Activated naive CD8-positive, alpha-beta T cell treated with anti-CD3 and anti-CD28 coated beads for 36 hours (primary cell): ENCODE results near the gene VEPH1. TPM values are rescaled to one million over a fixed set of nuclear protein-coding genes. Genes with fewer than 3 reads are reported as not detected.

Experiments used
- DNase-seq: peaks from one replicate; pipeline ENCODE4 v3.0.0; 2021
- H3K27ac Mint-ChIP-seq: one replicate; pipeline ENCODE4 v1.8.0; 2022; ENCODE audit warnings: mild to moderate bottlenecking, moderate library complexity, mixed read lengths
- H3K27me3 Mint-ChIP-seq: one replicate; pipeline ENCODE4 v1.8.0; 2022; ENCODE audit warnings: mild to moderate bottlenecking, mixed read lengths
- H3K36me3 Mint-ChIP-seq: one replicate; pipeline ENCODE4 v1.8.0; 2021; ENCODE audit warnings: mild to moderate bottlenecking, mixed read lengths
- H3K4me1 Mint-ChIP-seq: one replicate; pipeline ENCODE4 v1.8.0; 2021; ENCODE audit warnings: mixed read lengths
- H3K4me3 Mint-ChIP-seq: one replicate; pipeline ENCODE4 v1.8.0; 2022; ENCODE audit warnings: mild to moderate bottlenecking, moderate library complexity, mixed read lengths
- H3K9me3 Mint-ChIP-seq: one replicate; pipeline ENCODE4 v1.8.0; 2022; ENCODE audit warnings: mixed read lengths
- total RNA-seq, 2 experiments: library from RNA; stranded (reverse); gene quantifications; one replicate each; pipeline ENCODE4 v1.2.3, GENCODE V29; 2021

The VEPH1 gene
- total RNA-seq, 2 experiments from 2014 or later = not detected

DNA sequence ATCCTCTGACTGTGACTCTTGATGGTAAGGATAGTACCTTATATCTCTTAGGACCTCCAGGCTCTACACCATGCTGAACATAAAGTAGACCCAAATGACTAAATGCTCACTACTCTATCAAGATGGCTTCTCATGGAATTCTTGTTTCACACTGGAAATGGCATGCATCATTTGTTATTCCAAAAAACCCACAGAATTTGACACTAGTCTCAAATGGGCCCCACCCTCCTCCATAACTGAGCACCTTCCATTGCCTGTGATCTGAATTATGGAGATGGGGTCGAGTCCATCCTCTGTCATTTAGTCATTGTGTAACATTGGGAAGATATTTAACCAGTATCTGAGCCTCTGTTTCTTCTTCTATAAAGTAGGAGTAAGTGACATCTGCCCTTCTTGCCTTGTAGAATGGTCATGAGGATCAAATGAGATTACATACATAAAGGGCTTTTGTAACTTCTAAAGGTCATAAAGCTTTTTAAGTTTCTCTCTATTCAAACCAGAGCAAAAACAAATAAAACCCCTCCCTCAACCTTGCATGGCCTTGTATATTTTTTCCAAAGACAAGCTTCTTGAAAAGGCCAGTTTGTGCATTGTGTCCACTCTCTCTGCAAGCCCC is 123.6 kb downstream of the VEPH1 start:
- H3K27me3 Mint-ChIP-seq = no peaks in the 10 kb centered on the region
- no peak for DNase-seq

DNA sequence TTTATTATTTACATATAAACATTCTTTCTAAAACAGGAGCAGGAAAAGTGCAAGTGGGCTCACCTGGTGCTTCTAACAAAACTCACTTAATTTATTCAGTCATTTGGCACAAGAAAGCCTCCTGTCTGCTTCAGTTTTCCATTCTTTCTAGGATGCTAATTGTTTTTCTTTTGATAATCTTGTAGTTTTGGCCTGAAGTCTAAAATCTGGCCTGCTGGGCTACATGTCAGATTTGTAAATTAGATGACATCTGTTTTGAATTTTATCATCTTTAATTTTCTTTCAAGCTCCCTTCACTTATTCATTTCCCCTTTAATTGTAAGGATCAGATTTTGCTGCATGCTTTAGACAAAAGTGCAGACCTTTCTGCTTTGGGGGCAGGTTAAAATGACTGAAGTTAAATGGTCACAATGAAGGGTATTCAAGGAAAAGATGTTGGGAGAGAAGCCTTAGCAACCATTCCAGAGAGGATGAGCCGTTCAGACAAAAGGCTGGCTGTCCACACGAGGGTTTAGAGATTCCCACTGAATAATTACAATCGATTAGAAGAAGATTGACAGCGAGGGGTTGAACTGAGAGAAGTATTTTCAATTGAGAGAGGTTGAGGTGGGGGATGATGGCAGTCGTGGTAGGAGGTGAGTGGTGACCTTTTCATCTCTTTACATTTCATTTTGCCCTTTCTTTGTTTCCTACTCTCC is 126.5 kb downstream of the VEPH1 start:
- DNase-seq = no peak
- Mint-ChIP-seq H3K4me1 (peaks cover 2% of the 10 kb centered on the region), H3K27ac (no peak overlapping the region), H3K9me3 (no peaks in the 10 kb centered on the region), H3K27me3 (no peaks in the 10 kb centered on the region), H3K4me3 (no peak overlapping the region), H3K36me3 (peaks cover 4% of the 10 kb centered on the region)

More for the DNA sequence above, 123.6 kb downstream of the VEPH1 start:
- H3K36me3 Mint-ChIP-seq = peaks cover 5% of the 10 kb centered on the region
- H3K27ac Mint-ChIP-seq = no peak overlapping the region
- H3K9me3 Mint-ChIP-seq = no peaks in the 10 kb centered on the region
- H3K4me3 Mint-ChIP-seq = no peak overlapping the region
- peaks cover 2% of the 10 kb centered on the region for H3K4me1 Mint-ChIP-seq

DNA sequence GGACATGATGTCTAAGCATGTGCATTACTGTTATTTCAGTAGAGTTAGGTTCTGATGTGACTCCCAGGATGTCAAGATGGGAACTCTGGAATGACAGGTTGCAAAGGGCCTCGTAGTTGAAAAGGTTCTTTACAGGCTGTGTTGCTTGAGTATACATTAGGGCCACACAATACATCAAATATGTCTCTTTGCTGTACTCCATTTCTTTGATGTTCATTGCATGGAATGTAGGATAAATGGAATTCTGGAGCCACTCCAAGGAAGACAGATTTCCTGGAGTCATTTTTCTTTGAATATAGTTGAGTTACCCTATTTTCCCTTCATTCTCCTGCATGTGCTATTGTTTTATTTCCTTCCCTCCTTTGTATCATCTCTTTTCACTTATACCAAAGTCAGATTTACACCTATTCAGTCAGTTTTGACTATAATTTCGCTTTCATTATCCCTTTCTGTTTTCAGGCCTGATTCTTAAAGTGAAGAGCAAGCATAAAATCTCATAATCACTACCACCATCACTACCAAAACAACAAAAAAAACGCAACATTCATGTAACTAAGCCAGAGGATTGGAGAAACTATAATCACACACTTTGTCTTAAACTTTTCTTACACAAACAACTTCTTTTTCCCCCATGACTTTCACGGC is 127.8 kb downstream of the VEPH1 start:
- Mint-ChIP-seq H3K4me3 (no peak overlapping the region), H3K36me3 (no peaks in the 10 kb centered on the region), H3K27ac (no peak overlapping the region), H3K9me3 (no peaks in the 10 kb centered on the region), H3K4me1 (peaks cover 2% of the 10 kb centered on the region), H3K27me3 (no peaks in the 10 kb centered on the region)
- DNase-seq = no peak

DNA sequence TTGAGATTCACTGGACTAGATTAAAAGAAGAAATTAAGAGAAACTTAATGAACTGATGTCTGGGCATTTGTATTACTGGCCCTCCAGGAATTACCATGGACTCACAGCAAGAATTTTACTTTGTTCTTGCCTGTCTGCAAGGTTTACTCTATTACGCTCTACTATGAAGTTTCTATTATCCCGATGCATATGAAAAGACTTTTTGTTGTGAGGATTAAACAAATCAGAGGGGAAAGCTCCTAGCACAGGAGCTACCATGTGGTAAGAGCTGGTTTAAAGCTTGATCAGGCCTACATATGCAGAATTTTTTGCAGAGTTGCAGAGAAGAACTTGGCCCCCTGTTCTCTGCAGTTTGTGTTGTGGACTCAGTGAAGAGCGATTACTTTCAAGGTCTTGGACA is 128.3 kb downstream of the VEPH1 start:
- H3K27me3 Mint-ChIP-seq = no peaks in the 10 kb centered on the region
- no peaks in the 10 kb centered on the region for H3K36me3 Mint-ChIP-seq
- no peak overlapping the region for H3K27ac Mint-ChIP-seq
- H3K9me3 Mint-ChIP-seq = no peaks in the 10 kb centered on the region
- no peak for DNase-seq
- H3K4me3 Mint-ChIP-seq = no peak overlapping the region
- H3K4me1 Mint-ChIP-seq = peaks cover 2% of the 10 kb centered on the region

DNA sequence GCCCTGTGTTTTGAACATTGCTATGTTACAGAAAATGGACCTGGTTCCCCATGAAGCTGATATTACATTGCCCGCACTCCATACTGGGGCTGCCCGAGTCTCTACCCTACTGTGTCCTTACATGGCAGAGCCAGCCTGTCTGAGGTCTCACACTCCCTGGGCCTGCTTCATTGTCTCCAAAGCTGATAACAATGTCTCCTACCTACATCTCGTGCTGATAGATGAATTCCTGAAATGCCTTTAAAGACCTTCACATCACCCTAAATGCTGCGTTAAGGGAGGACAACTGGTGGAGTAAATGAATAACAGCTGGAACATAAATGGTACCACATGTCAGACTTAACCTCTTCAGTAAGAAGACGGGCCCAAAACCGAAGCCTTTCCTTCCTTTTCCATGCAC is 129.4 kb downstream of the VEPH1 start:
- Mint-ChIP-seq H3K4me3 (no peak overlapping the region), H3K4me1 (peaks cover 2% of the 10 kb centered on the region), H3K36me3 (no peaks in the 10 kb centered on the region), H3K9me3 (no peaks in the 10 kb centered on the region), H3K27me3 (no peaks in the 10 kb centered on the region), H3K27ac (no peak overlapping the region)
- DNase-seq = no peak

DNA sequence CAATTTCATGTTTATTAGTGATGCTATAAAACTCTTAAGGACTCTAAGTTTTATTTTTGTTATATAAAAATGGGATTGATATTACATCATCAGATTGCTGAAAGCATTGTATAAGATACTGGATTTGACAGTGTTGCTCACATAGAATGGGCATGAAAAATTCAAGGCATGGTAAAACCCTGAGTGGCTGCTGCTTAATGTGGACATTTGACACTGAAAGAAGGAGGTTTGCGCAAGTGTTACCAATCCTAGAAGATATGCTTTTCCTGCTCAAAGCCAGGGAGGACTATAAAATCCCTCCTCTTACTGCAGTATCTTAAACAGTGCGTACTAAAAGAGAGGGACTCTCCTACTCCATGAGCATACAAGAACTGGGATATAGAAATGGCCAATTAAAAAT is 132.3 kb downstream of the VEPH1 start:
- Mint-ChIP-seq H3K36me3 (no peaks in the 10 kb centered on the region), H3K4me1 (peaks cover 2% of the 10 kb centered on the region), H3K9me3 (no peaks in the 10 kb centered on the region), H3K27me3 (no peaks in the 10 kb centered on the region), H3K27ac (no peak overlapping the region), H3K4me3 (no peak overlapping the region)
- no peak for DNase-seq

DNA sequence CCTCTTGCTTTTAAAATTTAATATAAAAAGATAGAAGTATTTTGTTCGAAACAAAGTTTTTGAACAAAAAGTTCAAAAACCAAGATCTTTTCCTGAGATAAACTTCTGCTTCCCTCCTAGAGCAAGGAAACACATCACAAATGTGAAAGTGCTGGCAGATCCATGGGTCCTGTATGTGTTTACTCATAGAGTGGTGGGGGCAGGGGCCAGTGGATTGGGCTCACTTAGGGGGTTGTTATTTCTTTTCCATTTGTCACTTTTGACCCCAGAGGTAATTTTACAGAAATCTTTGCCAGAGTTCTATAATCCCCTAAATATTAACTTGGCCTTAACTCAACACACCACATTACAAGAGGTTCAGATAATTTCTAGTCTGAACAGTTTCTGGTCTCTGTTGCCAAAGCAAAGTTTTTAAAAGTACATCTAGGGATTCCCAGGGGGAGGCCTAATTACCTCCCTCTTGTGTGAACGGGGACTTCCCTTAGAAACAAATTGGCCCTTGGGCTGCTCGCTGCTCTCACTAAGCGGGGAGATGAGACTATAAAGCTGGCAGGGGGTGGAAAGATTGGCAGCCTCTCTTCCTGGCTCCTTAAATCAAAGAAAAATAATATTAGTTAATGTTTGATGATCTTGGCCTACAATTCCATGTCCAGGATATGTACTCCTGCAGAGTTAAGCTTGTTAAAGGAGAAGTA is 133.3 kb downstream of the VEPH1 start:
- H3K4me1 Mint-ChIP-seq = no peaks in the 10 kb centered on the region

DNA sequence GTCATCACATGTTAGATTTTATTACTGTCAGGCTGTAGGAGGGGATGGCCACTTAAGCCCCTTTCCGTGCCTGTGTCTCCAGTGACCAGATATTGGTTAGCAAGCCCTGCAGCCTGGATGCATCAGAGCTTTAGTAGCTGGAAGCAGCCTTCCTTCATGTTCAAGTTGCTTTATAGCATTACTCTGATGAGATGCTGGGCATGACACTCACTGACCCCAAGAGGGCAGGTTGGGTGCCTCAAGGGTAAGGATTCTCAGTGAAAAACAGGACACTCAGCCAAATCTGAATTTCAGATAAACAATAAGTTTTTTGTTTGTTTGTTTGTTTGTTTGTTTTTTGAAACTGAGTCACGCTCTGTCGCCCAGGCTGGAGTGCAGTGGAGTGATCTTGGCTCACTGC is 135.0 kb downstream of the VEPH1 start:
- H3K27ac Mint-ChIP-seq = no peak overlapping the region
- no peaks in the 10 kb centered on the region for H3K9me3 Mint-ChIP-seq
- no peak for DNase-seq
- no peaks in the 10 kb centered on the region for H3K4me1 Mint-ChIP-seq
- no peaks in the 10 kb centered on the region for H3K36me3 Mint-ChIP-seq
- no peaks in the 10 kb centered on the region for H3K27me3 Mint-ChIP-seq
- H3K4me3 Mint-ChIP-seq = no peak overlapping the region

More for the DNA sequence above, 133.3 kb downstream of the VEPH1 start:
- no peaks in the 10 kb centered on the region for H3K27me3 Mint-ChIP-seq
- H3K36me3 Mint-ChIP-seq = no peaks in the 10 kb centered on the region
- DNase-seq = no peak
- no peak overlapping the region for H3K4me3 Mint-ChIP-seq
- H3K27ac Mint-ChIP-seq = no peak overlapping the region
- H3K9me3 Mint-ChIP-seq = no peaks in the 10 kb centered on the region

DNA sequence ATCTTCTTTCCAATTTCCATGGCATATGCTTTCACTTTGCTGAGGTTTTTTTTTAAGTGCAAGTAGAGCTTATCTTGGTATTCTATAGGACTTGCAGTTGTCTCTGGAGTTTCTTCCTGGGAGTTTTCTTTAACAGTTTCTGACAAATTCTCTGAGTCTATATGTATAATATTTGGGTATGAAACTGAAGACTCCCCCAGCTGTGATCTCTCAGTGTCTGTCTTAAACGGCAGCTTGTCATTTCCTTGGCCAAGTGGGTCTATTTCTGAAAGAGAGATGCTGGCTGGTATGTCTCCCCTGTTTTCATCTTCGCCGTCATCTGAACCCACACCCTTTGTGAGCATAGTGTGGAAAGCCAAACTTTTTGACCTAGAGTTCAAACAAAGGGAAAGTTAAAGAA is 139.8 kb downstream of the VEPH1 start:
- Mint-ChIP-seq H3K9me3 (no peaks in the 10 kb centered on the region), H3K4me3 (no peak overlapping the region), H3K27me3 (no peaks in the 10 kb centered on the region), H3K36me3 (no peaks in the 10 kb centered on the region), H3K4me1 (no peaks in the 10 kb centered on the region), H3K27ac (no peak overlapping the region)
- DNase-seq = no peak

DNA sequence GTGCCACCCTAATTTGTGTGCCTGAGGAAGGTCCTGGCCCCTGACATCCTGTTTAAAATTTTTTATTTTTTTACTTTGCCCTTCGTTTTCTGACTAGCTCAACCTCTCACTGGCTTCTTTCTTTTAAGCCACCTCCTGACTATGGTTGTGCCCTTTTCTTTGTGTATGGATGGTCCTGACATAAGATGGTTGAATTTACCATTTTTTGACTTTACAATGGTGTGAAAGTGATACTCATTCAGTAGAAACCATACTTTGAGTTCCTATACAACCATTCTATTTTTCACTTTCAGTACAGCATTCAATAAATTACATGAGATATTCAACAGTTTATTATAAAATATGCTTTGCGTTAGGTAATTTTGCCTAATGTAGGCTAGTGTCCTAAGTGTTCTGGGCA is 140.9 kb downstream of the VEPH1 start:
- no peak overlapping the region for H3K27ac Mint-ChIP-seq
- H3K36me3 Mint-ChIP-seq = no peaks in the 10 kb centered on the region
- no peaks in the 10 kb centered on the region for H3K9me3 Mint-ChIP-seq

DNA sequence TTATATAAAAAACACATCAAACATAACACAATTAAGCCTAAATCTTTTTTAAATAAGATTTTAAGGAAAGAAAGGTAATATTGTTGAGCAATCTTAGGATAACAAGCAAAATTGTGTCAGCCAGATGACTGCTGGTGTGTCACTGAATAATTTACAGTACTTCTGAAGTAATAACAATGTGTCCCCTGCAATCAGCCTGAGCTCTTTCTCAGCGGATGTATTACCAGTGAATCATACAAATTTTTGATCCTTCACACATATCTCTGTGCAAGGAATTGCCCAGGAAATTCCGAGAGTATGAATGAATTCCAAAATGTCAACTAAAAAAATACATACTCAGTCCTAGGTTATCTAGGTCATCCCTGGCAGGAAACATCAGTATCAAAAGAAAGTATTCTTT is 143.2 kb downstream of the VEPH1 start:
- H3K4me3 Mint-ChIP-seq = no peak overlapping the region
- no peak for DNase-seq
- no peaks in the 10 kb centered on the region for H3K9me3 Mint-ChIP-seq
- H3K27ac Mint-ChIP-seq = no peak overlapping the region
- H3K27me3 Mint-ChIP-seq = no peaks in the 10 kb centered on the region
- H3K36me3 Mint-ChIP-seq = no peaks in the 10 kb centered on the region
- H3K4me1 Mint-ChIP-seq = no peaks in the 10 kb centered on the region

More for the DNA sequence above, 140.9 kb downstream of the VEPH1 start:
- no peak overlapping the region for H3K4me3 Mint-ChIP-seq
- H3K27me3 Mint-ChIP-seq = no peaks in the 10 kb centered on the region
- no peak for DNase-seq
- no peaks in the 10 kb centered on the region for H3K4me1 Mint-ChIP-seq

DNA sequence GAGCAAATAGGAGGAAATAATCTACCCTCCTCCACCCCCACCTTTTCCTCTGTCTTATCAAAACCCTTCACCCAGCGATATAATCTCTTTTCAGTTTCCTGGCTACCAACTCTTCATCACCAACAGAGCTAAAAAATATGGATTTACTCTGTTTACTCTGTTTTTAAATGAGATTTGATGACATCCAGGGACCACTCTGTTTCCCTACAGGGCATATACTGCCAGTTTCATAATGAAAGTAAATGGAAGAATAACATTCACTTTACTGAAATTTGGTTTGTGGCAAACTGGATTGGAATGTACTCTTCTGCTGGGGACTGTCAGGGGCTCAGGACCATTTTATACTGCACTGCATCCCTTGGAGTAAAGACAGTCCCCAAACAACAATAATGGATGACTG is 146.7 kb downstream of the VEPH1 start:
- no peak overlapping the region for H3K4me3 Mint-ChIP-seq

DNA sequence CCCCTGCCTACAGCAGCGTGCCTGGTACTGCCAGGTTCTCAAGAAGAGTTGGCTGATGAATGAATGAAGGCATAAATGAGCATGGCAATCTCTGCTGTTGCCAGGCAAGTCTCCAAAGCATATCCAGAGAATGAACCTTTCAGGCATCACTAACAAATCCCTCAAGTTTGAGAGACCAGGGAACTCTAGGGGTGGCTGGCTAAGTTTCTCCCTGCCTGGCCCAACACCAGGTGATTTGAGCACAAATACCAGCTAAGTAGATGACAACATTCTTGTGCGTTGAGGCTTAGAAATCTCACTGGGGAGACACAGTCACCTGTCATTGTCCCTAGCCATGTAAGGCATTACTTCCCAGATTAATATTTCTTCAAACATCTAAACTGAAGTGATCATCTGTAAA is 147.9 kb downstream of the VEPH1 start:
- DNase-seq = no peak
- peaks cover 7% of the 10 kb centered on the region for H3K9me3 Mint-ChIP-seq
- no peaks in the 10 kb centered on the region for H3K27me3 Mint-ChIP-seq
- no peak overlapping the region for H3K27ac Mint-ChIP-seq
- H3K4me3 Mint-ChIP-seq = no peak overlapping the region
- H3K4me1 Mint-ChIP-seq = no peaks in the 10 kb centered on the region
- no peaks in the 10 kb centered on the region for H3K36me3 Mint-ChIP-seq

More for the DNA sequence above, 146.7 kb downstream of the VEPH1 start:
- Mint-ChIP-seq H3K27ac (no peak overlapping the region), H3K9me3 (peaks cover 3% of the 10 kb centered on the region), H3K36me3 (no peaks in the 10 kb centered on the region), H3K4me1 (no peaks in the 10 kb centered on the region), H3K27me3 (no peaks in the 10 kb centered on the region)
- DNase-seq = no peak

DNA sequence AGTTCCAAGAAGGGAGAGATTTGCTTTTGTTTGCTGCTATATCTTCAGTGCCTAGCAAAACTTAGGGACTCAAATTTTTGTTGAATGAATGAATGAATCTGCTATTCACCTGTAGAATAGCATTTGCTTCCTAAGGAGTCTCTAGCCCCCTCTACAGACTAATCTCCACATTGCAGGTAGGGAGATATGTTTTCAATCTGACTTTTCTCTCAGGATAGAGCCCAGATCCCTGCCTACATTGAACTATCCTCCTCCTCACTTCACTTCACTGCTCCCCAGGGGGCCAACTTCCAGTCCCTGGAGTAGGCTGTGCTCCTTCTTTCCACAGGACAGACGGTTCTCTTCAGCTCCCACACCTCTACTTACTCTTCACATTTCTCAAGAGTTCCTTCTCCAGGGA is 148.5 kb downstream of the VEPH1 start:
- Mint-ChIP-seq H3K4me3 (no peak overlapping the region), H3K9me3 (peaks cover 12% of the 10 kb centered on the region), H3K4me1 (no peaks in the 10 kb centered on the region), H3K27me3 (no peaks in the 10 kb centered on the region), H3K27ac (no peak overlapping the region), H3K36me3 (peaks cover 1% of the 10 kb centered on the region)
- DNase-seq = no peak

DNA sequence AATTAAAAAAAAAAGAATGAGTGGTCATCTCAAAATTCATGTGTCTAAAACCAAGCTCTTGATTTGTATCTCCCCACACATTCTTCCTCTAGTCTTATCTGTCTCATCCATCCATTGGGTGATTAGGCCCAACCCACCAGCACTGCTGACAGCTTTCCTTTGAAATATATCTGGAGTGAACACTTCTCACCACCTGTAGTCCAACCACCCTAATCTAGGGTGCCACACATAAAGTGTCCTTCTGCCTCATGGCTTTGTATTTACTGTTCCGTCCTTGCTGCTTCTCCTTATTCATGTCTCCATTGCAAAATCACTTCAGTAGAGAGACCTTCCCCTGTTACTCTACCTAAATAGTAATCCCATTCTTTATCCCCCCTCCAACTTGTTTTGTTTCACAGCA is 149.0 kb downstream of the VEPH1 start:
- no peaks in the 10 kb centered on the region for H3K4me1 Mint-ChIP-seq
- no peaks in the 10 kb centered on the region for H3K27me3 Mint-ChIP-seq
- peaks cover 1% of the 10 kb centered on the region for H3K36me3 Mint-ChIP-seq
- no peak overlapping the region for H3K4me3 Mint-ChIP-seq
- DNase-seq = no peak
- H3K9me3 Mint-ChIP-seq = peaks cover 16% of the 10 kb centered on the region
- H3K27ac Mint-ChIP-seq = no peak overlapping the region
